K562 (cell line): ENCODE measurements around the gene HOXC12. TPM values are rescaled to one million over a fixed set of nuclear protein-coding genes. Genes with fewer than 3 reads are reported as not detected.
A peak's percentile ranks its signal among the peaks of the same experiment; 100 is the strongest.

Source experiments
- ATAC-seq: fragments of 200-7000 bp; cut with Tn5 transposase; 3 replicates; pipeline ENCODE4 v1.9.1; 2020; ENCODE audit warnings: moderate library complexity
- BruUV-seq: library from RNA; stranded (reverse); fragments of 400-500 nt; replicated peaks from 2 replicates; lab custom pipeline; 2021; lab: Mats Ljungman, UMichigan
- CTCF ChIA-PET: fragments of 300-600 bp; formaldehyde crosslinking; extraction: SDS; loops from one replicate; lab custom pipeline; 2021; ENCODE audit warnings: low intra/inter-chr PET ratio; lab: Yijun Ruan, JAX
- POLR2A ChIA-PET: fragments of 300-600, 350-650 bp; sonication (Branson Sonifier 250); formaldehyde crosslinking; extraction: SDS; loops from one replicate; lab custom pipeline; 2021; ENCODE audit warnings: antibody characterized with exemption, inconsistent platforms; lab: Yijun Ruan, JAX
- DNase-seq, 4 experiments: peaks; one replicate each; pipeline versions ENCODE4 v3.0.0 to v3.0.0-alpha.2; 2011 to 2018; ENCODE audit warnings: low spot score in 3 of 4, mixed read lengths in 3 of 4; ENCODE audit errors: extremely low read depth in 1 of 4
- FAIRE-seq: peaks from 2 replicates; lab custom pipeline; 2011; peaks lifted over from hg19 to GRCh38; lab: Jason Lieb, UNC
- H2AFZ ChIP-seq: 2 replicates; pipeline ENCODE4 v1.6.0; 2011; ENCODE audit warnings: low read depth, low read length, control low read depth, inconsistent platforms
- H3K27ac ChIP-seq: fragments of 200-600 bp; 3 replicates; pipeline ENCODE4 v1.8.0; 2011; ENCODE audit warnings: low read depth, mild to moderate bottlenecking, control low read depth, inconsistent platforms, low read length, moderate library complexity, mixed read lengths; ENCODE audit errors: extremely low read depth
- H3K27me3 ChIP-seq, 2 experiments: fragments of 300-600 bp in 1 of 2; 2 replicates in 1 of 2; 3 replicates in 1 of 2; pipeline versions ENCODE4 v1.6.0 to v1.8.0; 2011; ENCODE audit warnings: inconsistent platforms in 2 of 2, low read length in 2 of 2, mild to moderate bottlenecking in 1 of 2, mixed read lengths in 1 of 2, moderate library complexity in 1 of 2; ENCODE audit not compliant: control insufficient read depth in 2 of 2, insufficient read depth in 2 of 2
- H3K36me3 ChIP-seq: fragments of 300-600 bp; 3 replicates; pipeline ENCODE4 v1.8.0; 2011; ENCODE audit warnings: mild to moderate bottlenecking, low read length, inconsistent platforms; ENCODE audit not compliant: control insufficient read depth, insufficient read depth
- H3K4me1 ChIP-seq, 2 experiments: fragments of 200-600 bp in 1 of 2; replicated peaks in 1 of 2; 2 replicates in 1 of 2; 3 replicates in 1 of 2; pipeline versions ENCODE4 v1.5.1 to v1.8.0; 2011; ENCODE audit warnings: inconsistent platforms in 2 of 2, low read length in 2 of 2, mild to moderate bottlenecking in 1 of 2, mixed read lengths in 1 of 2, moderate library complexity in 1 of 2; ENCODE audit not compliant: control insufficient read depth in 2 of 2, insufficient read depth in 2 of 2
- H3K4me2 ChIP-seq: 2 replicates; pipeline ENCODE4 v1.6.1; 2011; ENCODE audit warnings: low read length, control low read depth, inconsistent platforms, mixed read lengths; ENCODE audit not compliant: insufficient read depth
- H3K4me3 ChIP-seq: fragments of 200-600 bp; sonication (generic), shearing (Covaris generic); 2 replicates; pipeline ENCODE4 v1.5.1; 2016; ENCODE audit warnings: control low read depth, inconsistent platforms
- H3K79me2 ChIP-seq: fragments of 200-600 bp; 3 replicates; pipeline ENCODE4 v1.8.0; 2011; ENCODE audit warnings: low read length, inconsistent platforms; ENCODE audit not compliant: control insufficient read depth, insufficient read depth
- H3K9ac ChIP-seq, 2 experiments: 2 replicates each; pipeline versions ENCODE4 v1.6.0 to v1.6.1; 2011; ENCODE audit warnings: low read depth in 2 of 2, low read length in 2 of 2, control low read depth in 1 of 2, inconsistent platforms in 1 of 2, mild to moderate bottlenecking in 1 of 2, mixed read lengths in 1 of 2; ENCODE audit not compliant: insufficient read depth in 1 of 2
- H3K9me1 ChIP-seq: one replicate; pipeline ENCODE4 v1.6.0; 2011; ENCODE audit warnings: inconsistent platforms, mild to moderate bottlenecking, low read length, moderate library complexity; ENCODE audit not compliant: control insufficient read depth, insufficient read depth
- H3K9me3 ChIP-seq: replicated peaks from 2 replicates; pipeline ENCODE4 v1.5.1; 2011; ENCODE audit warnings: low read depth, low read length, inconsistent platforms; ENCODE audit not compliant: control insufficient read depth, insufficient read depth
- H4K20me1 ChIP-seq: replicated peaks from 2 replicates; pipeline ENCODE4 v1.6.1; 2011; ENCODE audit warnings: low read length, inconsistent platforms, mixed read lengths; ENCODE audit not compliant: control insufficient read depth, insufficient read depth
- CREM ChIP-seq: IDR thresholded peaks from 2 replicates; pipeline ENCODE4 v1.6.1; 2014; ENCODE audit warnings: antibody characterized with exemption, low read depth
- DPF2 ChIP-seq: fragments of 450-650 bp; IDR thresholded peaks from 2 replicates; pipeline ENCODE4 v1.6.1; 2016
- E2F6 ChIP-seq, 2 experiments: IDR thresholded peaks; 2 replicates each; pipeline ENCODE4 v1.6.1; 2011; ENCODE audit warnings: borderline replicate concordance in 1 of 2, control low read depth in 1 of 2, low read depth in 1 of 2, low read length in 1 of 2, mild to moderate bottlenecking in 1 of 2, mixed read lengths in 1 of 2, moderate library complexity in 1 of 2; ENCODE audit not compliant: insufficient read depth in 1 of 2, insufficient read length in 1 of 2, poor library complexity in 1 of 2, severe bottlenecking in 1 of 2; ENCODE audit errors: extremely low read depth in 1 of 2
- EHMT2 ChIP-seq: fragments of 450-650 bp; IDR thresholded peaks from 2 replicates; pipeline ENCODE4 v1.6.1; 2018; ENCODE audit warnings: antibody characterized with exemption
- ETV1 ChIP-seq: fragments of 450-650 bp; conservative IDR thresholded peaks from 2 replicates; pipeline ENCODE4 v1.6.1; 2016; ENCODE audit warnings: missing genetic modification characterization, control low read depth, low read depth, missing compliant biosample characterization
- GABPB2 ChIP-seq: fragments of 250-450 bp; sonication (Bioruptor Pico); conservative IDR thresholded peaks from 2 replicates; pipeline ENCODE4 v1.5.1; 2021; ENCODE audit warnings: mild to moderate bottlenecking
- HDAC8 ChIP-seq: fragments of 450-650 bp; IDR thresholded peaks from 2 replicates; pipeline ENCODE4 v1.6.1; 2016; ENCODE audit warnings: mild to moderate bottlenecking, missing genetic modification characterization, moderate library complexity, missing compliant biosample characterization
- HNRNPH1 ChIP-seq: fragments of 200-400 bp; formaldehyde crosslinking; optimal IDR thresholded peaks from 2 replicates; pipeline ENCODE3; 2017; ENCODE audit warnings: low read depth, mild to moderate bottlenecking, low read length, moderate library complexity
- MAFF ChIP-seq: IDR thresholded peaks from 2 replicates; pipeline ENCODE4 v1.6.1; 2012; ENCODE audit warnings: low read length, improper control_type of control experiment
- NCOA1 ChIP-seq: fragments of 450-650 bp; IDR thresholded peaks from 2 replicates; pipeline ENCODE4 v1.6.1; 2016; ENCODE audit warnings: low read depth
- PHB ChIP-seq: fragments of 250-450 bp; sonication (Bioruptor Pico); IDR thresholded peaks from 2 replicates; pipeline ENCODE4 v1.5.0; 2021
- PURB ChIP-seq: sonication (generic); formaldehyde crosslinking; IDR thresholded peaks from 2 replicates; pipeline ENCODE4 v1.9.0; 2021; ENCODE audit warnings: low read depth, mild to moderate bottlenecking, missing genetic modification reagents
- RNF2 ChIP-seq: sonication (generic); IDR thresholded peaks from 2 replicates; pipeline ENCODE4 v1.6.1; 2016
- SAP30 ChIP-seq: fragments of 200-600 bp; sonication (generic); IDR thresholded peaks from 2 replicates; pipeline ENCODE4 v1.6.1; 2012; ENCODE audit warnings: borderline replicate concordance, low read depth, mild to moderate bottlenecking, moderate library complexity, low read length, control low read depth, inconsistent platforms; ENCODE audit not compliant: insufficient read depth, poor library complexity, severe bottlenecking
- SPI1 ChIP-seq: IDR thresholded peaks from 2 replicates; pipeline ENCODE4 v1.6.1; 2011; ENCODE audit warnings: low read depth, low read length, control low read depth, borderline replicate concordance
- SRF ChIP-seq, 2 experiments: fragments of 250-450, 450-650 bp in 1 of 2; sonication (Bioruptor Pico) in 1 of 2; sonication (generic) in 1 of 2; formaldehyde crosslinking; IDR thresholded peaks; 2 replicates each; pipeline versions ENCODE4 v1.5.0 to v1.5.1; 2020 to 2022; ENCODE audit warnings: mild to moderate bottlenecking in 1 of 2, missing genetic modification reagents in 1 of 2
- STAT5B ChIP-seq: fragments of 250-450 bp; sonication (Bioruptor Pico); IDR thresholded peaks from 2 replicates; pipeline ENCODE4 v1.8.0; 2021; ENCODE audit warnings: mild to moderate bottlenecking, inconsistent platforms
- ZNF175 ChIP-seq: fragments of 200-800 bp; sonication (Bioruptor generic); IDR thresholded peaks from 2 replicates; pipeline ENCODE4 v1.6.1; 2016; ENCODE audit warnings: low read depth, mild to moderate bottlenecking, missing genetic modification characterization, missing compliant biosample characterization
- ZNF449 ChIP-seq: fragments of 250-450 bp; sonication (Bioruptor Pico); IDR thresholded peaks from 2 replicates; pipeline ENCODE4 v1.8.0; 2022; ENCODE audit warnings: moderate library complexity, mild to moderate bottlenecking, inconsistent platforms
- WGBS: fragments of 100-300 bp; shearing (Covaris generic); methylation state at CpG from one replicate; pipeline ENCODE4 v1.1.6; 2016; ENCODE audit warnings: low coverage, mixed read lengths; ENCODE audit not compliant: insufficient coverage; ENCODE audit errors: missing lambda C conversion rate; 5-methylcytosine and 5-hydroxymethylcytosine counted together
- in situ Hi-C: fragments of 300-500 bp; cut with MboI; formaldehyde crosslinking; loops from 4 replicates; pipeline ENCODE4 v1.15.0; 2018; ENCODE audit warnings: inconsistent platforms, mixed read lengths
- intact Hi-C: fragments of 100-400 bp; cut with micrococcal nuclease; formaldehyde crosslinking; loops from 2 replicates; pipeline ENCODE4 v1.14.2; 2022
- polyA plus RNA-seq, 8 experiments: library from polyadenylated mRNA; depleted of rRNA in 4 of 8; stranded (reverse) in 5 of 8; unstranded in 3 of 8; fragments of >200 nt; fragmentation: Nextera tagmentation in 2 of 8; fragmentation: Illumina TruSeq in 1 of 8; extraction: Ambion mirVana in 2 of 8; extraction: Trizol in 1 of 8; gene quantifications; 2 replicates each; pipeline versions ENCODE4 v1.2.1 to v1.2.3, GENCODE V29; 2011 to 2014; ENCODE audit warnings: inconsistent platforms in 1 of 8, missing spikeins in 1 of 8
- total RNA-seq, 7 experiments: library from RNA; depleted of rRNA in 6 of 7; stranded (reverse); fragments of >200 nt in 6 of 7; fragmentation: Illumina TruSeq in 2 of 7; extraction: Trizol in 2 of 7; gene quantifications; 2 replicates each; pipeline versions ENCODE4 v1.2.1 to v1.2.3, GENCODE V29; 2011 to 2021; ENCODE audit warnings: low replicate concordance in 1 of 7

Gene HOXC12
- total and polyA plus RNA-seq, 9 of the 15 experiments (the other 6 are each of a cell fraction or from before 2014, with no cell fraction given), result 0.04 to 0.36 (median 0.11) TPM; not detected in 1

GRCh38 chr12:53949631-53950436 is 4.9 kb upstream of the HOXC12 start:
- Histone ChIP-seq H3K9me1 (no peaks in the 10 kb centered on the region), H4K20me1 (peaks cover 6% of the 10 kb centered on the region), H3K4me2 (peak overlapping the region; percentile 24; the same call in 1 of the 2 replicates), H3K9me3 (no peaks in the 10 kb centered on the region), H3K27me3 (peaks cover 45 to 61% of the 10 kb centered on the region in 2 experiments), H3K79me2 (no peaks in the 10 kb centered on the region), H3K4me3 (no peak overlapping the region), H3K9ac (peak overlapping the region in 1 of 2 experiments; percentile 5; a peak in 1 of 4 replicates), H3K36me3 (no peaks in the 10 kb centered on the region), H3K4me1 (peaks cover 12 to 50% of the 10 kb centered on the region in 2 experiments; a peak in 4 of 5 replicates), H2AFZ (peak overlapping the region; percentile 54), H3K27ac (no peak overlapping the region)
- in situ Hi-C loops, result no loop called here
- WGBS, result 12% methylated on average over 31 of the region's 34 CpGs
- ChIA-PET CTCF (no interaction called here), POLR2A (interaction anchor here (0.8 to 1.0 kb wide), 3 partner anchors 12 to 517 kb away, joined by 3 to 5 read pairs (median 3); no protein-coding TSS in a partner anchor)
- intact Hi-C loops, result loop anchor here (5.0 kb wide), 1 partner anchor 143 kb away; no protein-coding TSS in a partner anchor
- BruUV-seq, result no TSS peak
- no peak for FAIRE-seq
- peak; percentile 71 for ATAC-seq
- DNase-seq, result peak; percentile 61 to 67 (median 64)
- TF ChIP-seq SRF (CRISPR knock-in tag; IDR thresholded peaks at IDR 0.05) (peak in 1 of 2 experiments; percentile 90; a peak in 2 of 4 replicates), SPI1 (peak; percentile 97), PURB (no peak), E2F6 (IDR thresholded peaks at IDR 0.05; ENCODE audit: borderline replicate concordance in 1 of 2, extremely low read depth in 1 of 2, insufficient read depth in 1 of 2, insufficient read length in 1 of 2, low read depth in 1 of 2, low read length in 1 of 2, poor library complexity in 1 of 2, severe bottlenecking in 1 of 2) (peak in 1 of 2 experiments; percentile 33), ZNF449 (no peak), HDAC8 (tag) (no peak), GABPB2 (CRISPR knock-in tag) (no peak), PHB (CRISPR knock-in tag) (no peak), CREM (peak; percentile 39; the same call in 1 of the 2 replicates), NCOA1 (no peak), HNRNPH1 (no peak), MAFF (0 out of 2 replicates have a peak, but pooled peaks have one; percentile 5), DPF2 (no peak), RNF2 (peak; percentile 44; the same call in 1 of the 2 replicates), ZNF175 (0 out of 2 replicates have a peak, but pooled peaks have one; percentile 21), EHMT2 (no peak), ETV1 (tag) (peak; percentile 44), SAP30 (no peak), STAT5B (CRISPR knock-in tag) (no peak)
